Body of pancreas (tissue), 4 donors: ENCODE results near the gene ZBTB4. TPM values are rescaled to one million over a fixed set of nuclear protein-coding genes. Genes with fewer than 3 reads are reported as not detected.

ENCODE experiments used
- ATAC-seq: fragments of 150-250 bp; one replicate; pipeline ENCODE4 v1.9.1; 2016
- DNase-seq, 4 donors: peaks; one replicate each; pipeline ENCODE4 v3.0.0-alpha.2; 2019
- H3K27ac ChIP-seq, 4 donors: fragments of 200-600 bp; sonication (generic); 1 replicate in 3 of 4; 2 replicates in 1 of 4; pipeline versions ENCODE4 v1.5.1 to v1.6.1; 2016 to 2019; ENCODE audit warnings: mild to moderate bottlenecking in 1 of 4, mixed read lengths in 1 of 4, moderate library complexity in 1 of 4
- H3K27me3 ChIP-seq, 2 donors: fragments of 200-600 bp; sonication (generic); one replicate each; pipeline ENCODE4 v1.6.0; 2016; ENCODE audit warnings: mild to moderate bottlenecking in 1 of 2
- H3K36me3 ChIP-seq, 2 donors: fragments of 200-600 bp; sonication (generic); replicated peaks in 1 of 2; 2 replicates each; pipeline ENCODE4 v1.5.1; 2016; ENCODE audit warnings: low read depth in 2 of 2; ENCODE audit not compliant: insufficient read depth in 1 of 2
- H3K4me1 ChIP-seq: fragments of 200-600 bp; sonication (generic); one replicate; pipeline ENCODE4 v1.6.0; 2016
- H3K4me3 ChIP-seq, 2 donors: fragments of 200-600 bp; sonication (generic); 1 replicate in 1 of 2; 2 replicates in 1 of 2; pipeline ENCODE4 v1.5.1; 2016 to 2019
- H3K9me3 ChIP-seq, 3 donors: fragments of 200-600 bp; sonication (generic); 1 replicate in 2 of 3; 2 replicates in 1 of 3; pipeline ENCODE4 v1.5.1; 2016
- POLR2A ChIP-seq, 3 donors: fragments of 450-650 bp; IDR thresholded peaks; one replicate each; pipeline ENCODE4 v1.6.1; 2016; ENCODE audit warnings: antibody characterized with exemption in 3 of 3, mild to moderate bottlenecking in 2 of 3
- WGBS, 2 donors: methylation state at CpG; one replicate each; pipeline ENCODE4 v1.1.5; 2017; 5-methylcytosine and 5-hydroxymethylcytosine counted together
- intact Hi-C: fragments of 100-400 bp; cut with DNase I; formaldehyde crosslinking; loops from one replicate; pipeline ENCODE4 v1.15.1; 2023
- total RNA-seq, 2 donors: library from RNA; depleted of rRNA; stranded (reverse); fragments of >200 nt; gene quantifications; one replicate each; pipeline ENCODE4 v1.1.0, GENCODE V29; 2016
- TF ChIP-seq, protein P1 (sequence below), 7 experiments: fragments of 450-650 bp in 4 of 7; fragments of 200-600 bp in 3 of 7; sonication (generic) in 3 of 7; IDR thresholded peaks; one replicate each; pipeline ENCODE4 v1.5.1; 2016 to 2019; ENCODE audit warnings: antibody characterized with exemption in 7 of 7

The ZBTB4 gene
- total RNA-seq, 2 donors from 2014 or later = 30.9 to 38.2 TPM

DNA sequence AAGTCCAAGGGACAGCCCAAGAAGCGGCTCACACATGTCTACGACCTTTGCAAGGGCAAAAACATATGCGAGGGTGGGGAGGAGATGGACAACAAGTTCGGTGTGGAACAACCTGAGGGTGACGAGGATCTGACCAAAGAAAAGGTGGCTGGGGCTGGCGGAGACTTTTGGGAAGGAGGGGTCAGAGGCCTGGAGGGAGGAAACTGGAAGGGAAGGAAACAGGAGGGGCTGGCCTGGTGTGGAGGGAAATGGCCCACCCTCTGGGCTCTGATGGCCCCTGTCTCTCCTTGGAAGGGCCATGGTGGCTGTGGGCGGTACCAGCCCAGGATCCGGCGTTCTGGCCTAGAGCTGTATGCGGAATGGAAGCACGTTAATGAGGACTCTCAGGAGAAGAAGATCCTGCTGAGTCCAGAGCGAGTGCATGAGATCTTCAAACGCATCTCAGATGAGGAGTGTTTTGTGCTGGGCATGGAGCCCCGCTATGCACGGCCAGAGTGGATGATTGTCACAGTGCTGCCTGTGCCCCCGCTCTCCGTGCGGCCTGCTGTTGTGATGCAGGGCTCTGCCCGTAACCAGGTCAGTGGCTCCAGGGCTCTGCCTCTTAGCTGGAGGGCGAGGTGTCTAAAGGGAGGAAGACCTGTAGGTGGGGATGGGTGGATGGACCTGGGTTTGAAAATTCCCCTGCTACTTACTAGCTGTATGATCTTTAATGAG, 17.2 kb upstream of the ZBTB4 start:
- DNase-seq (no peak), ATAC-seq (no peak)
- Histone ChIP-seq H3K27ac (no peak overlapping the region), H3K4me3 (no peak overlapping the region), H3K9me3 (no peaks in the 10 kb centered on the region), H3K27me3 (no peaks in the 10 kb centered on the region), H3K4me1 (peaks cover 5% of the 10 kb centered on the region), H3K36me3 (peaks cover 39 to 44% of the 10 kb centered on the region in 2 donors)
- intact Hi-C loops = no loop called here
- WGBS, 2 donors = 85 to 87% methylated on average over 8 to 20 of the region's 20 CpGs
- TF ChIP-seq, protein P1, sequence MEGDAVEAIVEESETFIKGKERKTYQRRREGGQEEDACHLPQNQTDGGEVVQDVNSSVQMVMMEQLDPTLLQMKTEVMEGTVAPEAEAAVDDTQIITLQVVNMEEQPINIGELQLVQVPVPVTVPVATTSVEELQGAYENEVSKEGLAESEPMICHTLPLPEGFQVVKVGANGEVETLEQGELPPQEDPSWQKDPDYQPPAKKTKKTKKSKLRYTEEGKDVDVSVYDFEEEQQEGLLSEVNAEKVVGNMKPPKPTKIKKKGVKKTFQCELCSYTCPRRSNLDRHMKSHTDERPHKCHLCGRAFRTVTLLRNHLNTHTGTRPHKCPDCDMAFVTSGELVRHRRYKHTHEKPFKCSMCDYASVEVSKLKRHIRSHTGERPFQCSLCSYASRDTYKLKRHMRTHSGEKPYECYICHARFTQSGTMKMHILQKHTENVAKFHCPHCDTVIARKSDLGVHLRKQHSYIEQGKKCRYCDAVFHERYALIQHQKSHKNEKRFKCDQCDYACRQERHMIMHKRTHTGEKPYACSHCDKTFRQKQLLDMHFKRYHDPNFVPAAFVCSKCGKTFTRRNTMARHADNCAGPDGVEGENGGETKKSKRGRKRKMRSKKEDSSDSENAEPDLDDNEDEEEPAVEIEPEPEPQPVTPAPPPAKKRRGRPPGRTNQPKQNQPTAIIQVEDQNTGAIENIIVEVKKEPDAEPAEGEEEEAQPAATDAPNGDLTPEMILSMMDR (IDR thresholded peaks at IDR 0.05) = no peak
- no peak for TF ChIP-seq POLR2A (IDR thresholded peaks at IDR 0.05)

DNA sequence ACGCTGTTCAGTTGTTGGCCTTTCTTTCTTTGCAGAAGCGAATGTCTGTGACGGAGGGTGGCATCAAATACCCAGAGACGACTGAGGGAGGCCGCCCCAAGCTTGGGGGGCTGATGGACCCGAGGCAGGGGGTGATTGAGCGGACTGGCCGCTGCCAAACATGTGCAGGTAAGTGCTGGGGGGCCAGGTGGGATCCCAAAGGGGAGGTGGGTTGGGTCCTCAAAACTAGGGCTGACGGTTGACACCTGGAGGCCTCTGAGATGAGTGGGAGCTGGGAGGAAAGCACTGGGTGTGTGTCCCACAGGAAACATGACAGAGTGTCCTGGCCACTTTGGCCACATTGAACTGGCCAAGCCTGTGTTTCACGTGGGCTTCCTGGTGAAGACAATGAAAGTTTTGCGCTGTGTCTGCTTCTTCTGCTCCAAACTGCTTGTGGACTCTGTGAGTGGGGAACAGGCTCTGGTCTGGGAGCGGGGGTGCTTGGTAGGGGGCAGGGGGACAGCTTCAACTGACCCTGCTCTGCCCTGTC, 16.5 kb upstream of the ZBTB4 start:
- no peak for DNase-seq
- Histone ChIP-seq H3K27ac (no peak overlapping the region), H3K27me3 (no peaks in the 10 kb centered on the region), H3K36me3 (peaks cover 33 to 38% of the 10 kb centered on the region in 2 donors), H3K9me3 (no peaks in the 10 kb centered on the region), H3K4me3 (no peak overlapping the region), H3K4me1 (peaks cover 11% of the 10 kb centered on the region)
- no peak for TF ChIP-seq POLR2A (IDR thresholded peaks at IDR 0.05)
- TF ChIP-seq, protein P1 (IDR thresholded peaks at IDR 0.05) = no peak
- ATAC-seq = no peak
- WGBS, 2 donors = 85 to 89% methylated on average over 11 to 12 of the region's 12 CpGs
- intact Hi-C loops = no loop called here

DNA sequence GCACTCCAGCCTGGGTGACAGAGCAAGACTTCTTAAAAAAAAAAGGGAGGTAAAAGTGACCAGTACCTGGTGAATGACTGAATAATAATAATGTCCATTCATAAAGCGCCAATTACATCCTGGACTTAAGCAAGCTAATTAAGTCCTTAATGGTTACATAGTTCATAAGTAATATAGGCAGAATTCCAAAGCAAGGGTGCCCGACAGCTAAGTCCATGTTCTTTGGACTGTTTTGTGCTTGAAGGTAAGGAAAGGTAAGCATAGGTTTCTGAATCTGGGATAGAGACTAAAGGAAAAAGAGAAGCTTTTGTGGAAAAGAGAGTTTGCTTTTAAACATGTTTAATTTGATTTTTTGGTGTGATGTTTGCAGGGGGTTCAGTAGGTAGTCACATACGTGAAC, 14.5 kb upstream of the ZBTB4 start:
- Histone ChIP-seq H3K4me1 (peaks cover 26% of the 10 kb centered on the region), H3K27ac (no peak overlapping the region), H3K36me3 (peaks cover 18 to 25% of the 10 kb centered on the region in 2 donors), H3K27me3 (no peaks in the 10 kb centered on the region), H3K9me3 (no peaks in the 10 kb centered on the region), H3K4me3 (no peak overlapping the region)
- 84 to 88% methylated on average over 3 of the region's 3 CpGs for WGBS, 2 donors
- ATAC-seq = no peak
- TF ChIP-seq, protein P1 (IDR thresholded peaks at IDR 0.05) = no peak
- no peak for TF ChIP-seq POLR2A (IDR thresholded peaks at IDR 0.05)
- no peak for DNase-seq
- intact Hi-C loops = no loop called here

DNA sequence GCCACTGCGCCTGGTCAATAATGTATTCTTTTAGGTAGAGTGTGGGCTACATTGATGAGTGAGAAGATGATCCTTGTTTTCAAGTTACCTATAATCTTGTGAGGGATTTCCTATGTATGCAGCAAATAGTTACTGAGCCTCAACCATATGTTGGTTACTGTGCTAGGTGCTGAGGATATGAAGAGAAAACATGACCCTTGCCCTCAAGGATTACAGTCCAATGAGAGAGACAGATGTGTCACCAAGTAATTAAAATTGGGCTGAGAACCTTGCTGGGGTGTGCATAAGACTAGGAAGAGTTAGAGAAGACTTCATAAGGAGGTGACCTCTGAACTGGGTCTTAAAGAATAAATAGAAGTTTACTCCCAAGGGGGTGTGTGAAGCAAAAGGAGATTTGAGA, 12.2 kb upstream of the ZBTB4 start:
- H3K27me3 ChIP-seq = no peaks in the 10 kb centered on the region
- DNase-seq (no peak), ATAC-seq (no peak)
- H3K27ac ChIP-seq = no peak overlapping the region
- no peak overlapping the region for H3K4me3 ChIP-seq
- intact Hi-C loops = no loop called here
- TF ChIP-seq POLR2A (IDR thresholded peaks at IDR 0.05) = no peak
- TF ChIP-seq, protein P1 (IDR thresholded peaks at IDR 0.05) = no peak
- peaks cover under 1 to 3% of the 10 kb centered on the region in 2 donors for H3K36me3 ChIP-seq
- H3K9me3 ChIP-seq = no peaks in the 10 kb centered on the region
- 100% methylated on average over 1 of the region's 1 CpG for WGBS, 2 donors
- H3K4me1 ChIP-seq = peaks cover 45% of the 10 kb centered on the region

DNA sequence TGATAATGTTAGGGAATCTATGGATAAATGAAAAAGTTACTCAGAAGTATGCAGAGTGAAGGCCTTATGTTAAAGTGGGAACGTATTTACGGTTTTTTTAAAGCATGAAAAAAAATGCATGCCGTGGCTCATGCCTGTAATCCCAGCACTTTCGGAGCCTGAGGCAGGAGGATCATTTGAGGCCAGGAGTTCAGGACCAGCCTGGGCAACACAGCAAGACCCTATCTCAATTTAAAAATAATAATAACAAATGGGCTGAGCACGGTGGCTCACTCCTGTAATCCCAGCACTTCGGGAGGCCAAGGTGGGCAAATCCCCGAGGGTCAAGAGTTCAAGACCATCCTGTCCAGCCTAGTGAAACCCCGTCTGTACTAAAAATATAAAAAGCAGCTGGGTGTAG, 10.7 kb upstream of the ZBTB4 start:
- intact Hi-C loops = no loop called here
- H3K4me1 ChIP-seq = peaks cover 57% of the 10 kb centered on the region
- no peaks in the 10 kb centered on the region for H3K27me3 ChIP-seq
- H3K9me3 ChIP-seq = no peaks in the 10 kb centered on the region
- no peak overlapping the region for H3K4me3 ChIP-seq
- no peak overlapping the region for H3K27ac ChIP-seq
- 73% methylated on average over 8 of the region's 8 CpGs for WGBS, 2 donors
- ATAC-seq (no peak), DNase-seq (no peak)
- no peak for TF ChIP-seq POLR2A (IDR thresholded peaks at IDR 0.05)
- TF ChIP-seq, protein P1 (IDR thresholded peaks at IDR 0.05) = no peak
- no peaks in the 10 kb centered on the region for H3K36me3 ChIP-seq
